Keratinocyte (primary cell): ENCODE results near the gene OR10G3.

Source experiments
- EZH2 ChIP-seq: IDR thresholded peaks from one replicate; pipeline ENCODE4 v1.6.1; 2012; ENCODE audit warnings: inconsistent platforms, mild to moderate bottlenecking, low read length, moderate library complexity
- TF ChIP-seq, protein P1 (sequence below), 3 experiments: IDR thresholded peaks in 1 of 3; conservative IDR thresholded peaks in 1 of 3; optimal IDR thresholded peaks in 1 of 3; 2 replicates in 2 of 3; 3 replicates in 1 of 3; pipeline versions ENCODE3 to v1.5.1; 2011; ENCODE audit warnings: low read length in 3 of 3, mild to moderate bottlenecking in 3 of 3, moderate library complexity in 2 of 3, control low read depth in 1 of 3, inconsistent platforms in 1 of 3; ENCODE audit not compliant: insufficient read depth in 2 of 3; ENCODE audit errors: extremely low read depth in 1 of 3

- TF ChIP-seq, protein P1, sequence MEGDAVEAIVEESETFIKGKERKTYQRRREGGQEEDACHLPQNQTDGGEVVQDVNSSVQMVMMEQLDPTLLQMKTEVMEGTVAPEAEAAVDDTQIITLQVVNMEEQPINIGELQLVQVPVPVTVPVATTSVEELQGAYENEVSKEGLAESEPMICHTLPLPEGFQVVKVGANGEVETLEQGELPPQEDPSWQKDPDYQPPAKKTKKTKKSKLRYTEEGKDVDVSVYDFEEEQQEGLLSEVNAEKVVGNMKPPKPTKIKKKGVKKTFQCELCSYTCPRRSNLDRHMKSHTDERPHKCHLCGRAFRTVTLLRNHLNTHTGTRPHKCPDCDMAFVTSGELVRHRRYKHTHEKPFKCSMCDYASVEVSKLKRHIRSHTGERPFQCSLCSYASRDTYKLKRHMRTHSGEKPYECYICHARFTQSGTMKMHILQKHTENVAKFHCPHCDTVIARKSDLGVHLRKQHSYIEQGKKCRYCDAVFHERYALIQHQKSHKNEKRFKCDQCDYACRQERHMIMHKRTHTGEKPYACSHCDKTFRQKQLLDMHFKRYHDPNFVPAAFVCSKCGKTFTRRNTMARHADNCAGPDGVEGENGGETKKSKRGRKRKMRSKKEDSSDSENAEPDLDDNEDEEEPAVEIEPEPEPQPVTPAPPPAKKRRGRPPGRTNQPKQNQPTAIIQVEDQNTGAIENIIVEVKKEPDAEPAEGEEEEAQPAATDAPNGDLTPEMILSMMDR (optimal IDR thresholded peaks at IDR 0.05 in 1 of 3, IDR thresholded peaks at IDR 0.05 in 1 of 3, conservative IDR thresholded peaks at IDR 0.05 in 1 of 3; ENCODE audit: extremely low read depth in 1 of 3, insufficient read depth in 2 of 3, low read length in 3 of 3) = no peak
- TF ChIP-seq EZH2 = no peak
Observed at GRCh38 chr14:21523203-21523602, 56.7 kb downstream of the OR10G3 start.
